ENCODE data around the gene C18orf32.

GRCh38 chr18:49481907-49482306 lies 5.1 kb downstream of the C18orf32 start:
- no peak for TF ChIP-seq CTCF (IDR thresholded peaks at IDR 0.05; ENCODE audit: borderline replicate concordance, extremely low read depth, low read length, poor library complexity, severe bottlenecking)
- no peak for TF ChIP-seq EZH2 (IDR thresholded peaks at IDR 0.05; ENCODE audit: borderline replicate concordance, low read depth, low read length, severe bottlenecking)

Measured in DND-41 (cell line).